GM21619 (cell line): ENCODE results near the gene TGFBI.

ENCODE experiments used
- ATAC-seq: cut with Tn5 transposase; IDR thresholded peaks from one replicate; pipeline ENCODE4 v1.9.1; 2021; ENCODE audit not compliant: unreplicated experiment

TGFBI gene

GRCh38 chr5:136001466-136001981, 27.3 kb upstream of the TGFBI start:
- no peak for ATAC-seq

GRCh38 chr5:136004436-136004835, 24.4 kb upstream of the TGFBI start:
- no peak for ATAC-seq

- ATAC-seq = no peak
These were observed 23.3 kb upstream of the TGFBI start for GRCh38 chr5:136005476-136005875.

- ATAC-seq = no peak
These were observed 22.6 kb upstream of the TGFBI start for GRCh38 chr5:136006164-136006563.

- ATAC-seq = no peak
These were observed 22.0 kb upstream of the TGFBI start for GRCh38 chr5:136006761-136007251.

GRCh38 chr5:136007271-136007670, 21.5 kb upstream of the TGFBI start:
- no peak for ATAC-seq

GRCh38 chr5:136011414-136012001, 17.3 kb upstream of the TGFBI start:
- no peak for ATAC-seq

- ATAC-seq = no peak
These were observed 16.6 kb upstream of the TGFBI start for GRCh38 chr5:136012041-136012804.

GRCh38 chr5:136013559-136013958, 15.2 kb upstream of the TGFBI start:
- ATAC-seq = no peak

- peak; percentile 78 for ATAC-seq
These were observed 14.5 kb upstream of the TGFBI start for GRCh38 chr5:136014049-136015002.

GRCh38 chr5:136015003-136015375, 13.8 kb upstream of the TGFBI start:
- ATAC-seq = no peak

- no peak for ATAC-seq
These were observed 12.7 kb upstream of the TGFBI start for GRCh38 chr5:136015966-136016650.

GRCh38 chr5:136016945-136017530, 11.8 kb upstream of the TGFBI start:
- ATAC-seq = no peak

- ATAC-seq = no peak
These were observed 9.7 kb upstream of the TGFBI start for GRCh38 chr5:136018814-136019783.

GRCh38 chr5:136020001-136020382, 8.8 kb upstream of the TGFBI start:
- ATAC-seq = no peak

GRCh38 chr5:136020383-136021015, 8.3 kb upstream of the TGFBI start:
- no peak for ATAC-seq

GRCh38 chr5:136021016-136021405, 7.8 kb upstream of the TGFBI start:
- ATAC-seq = no peak

- no peak for ATAC-seq
These were observed 5.8 kb upstream of the TGFBI start for GRCh38 chr5:136022965-136023364.
